ENCODE measurements around the gene TBC1D16.
"Not testable (repeated sequence)": the region's sequence is repeated elsewhere in the genome, so short reads cannot be mapped to it uniquely, and the experiment has no call there.

Gene TBC1D16

GRCh38 chr17:80051681-80052080 is 16.0 kb upstream of the TBC1D16 start:
- DNase-seq, result no peak

GRCh38 chr17:80050706-80051105 is 15.0 kb upstream of the TBC1D16 start:
- DNase-seq, result no peak

- DNase-seq, result no peak
Measured at GRCh38 chr17:80049986-80050385, 14.3 kb upstream of the TBC1D16 start.

- peak; percentile 87 for DNase-seq
Measured at GRCh38 chr17:80047176-80047575, 11.5 kb upstream of the TBC1D16 start.

GRCh38 chr17:80046709-80047108 is 11.0 kb upstream of the TBC1D16 start:
- DNase-seq, result not testable (repeated sequence)

GRCh38 chr17:80045703-80046102 is 10.0 kb upstream of the TBC1D16 start:
- DNase-seq, result peak; percentile 23

GRCh38 chr17:80043963-80044362 is 8.3 kb upstream of the TBC1D16 start:
- no peak for DNase-seq

GRCh38 chr17:80036715-80037477 is 1.2 kb upstream of the TBC1D16 start:
- DNase-seq, result peak; percentile 70

- DNase-seq, result peak; percentile 90
Measured at GRCh38 chr17:80035937-80036714, 454 bp upstream of the TBC1D16 start, which contains the start of gene CCDC40. TSS of gene CCDC40 (plus strand) at chr17:80036642. CDS start at chr17:80036663, 21 bp downstream.

GRCh38 chr17:80034791-80035686 is 633 bp downstream of the TBC1D16 start:
- DNase-seq, result peak; percentile 8

- no peak for DNase-seq
Measured at GRCh38 chr17:80033840-80034239, 1.8 kb downstream of the TBC1D16 start.

GRCh38 chr17:80032614-80033171 is 3.0 kb downstream of the TBC1D16 start:
- no peak for DNase-seq

GRCh38 chr17:80031691-80032430 is 3.8 kb downstream of the TBC1D16 start:
- no peak for DNase-seq

GRCh38 chr17:80030730-80031410 is 4.8 kb downstream of the TBC1D16 start:
- DNase-seq, result peak; percentile 90

- no peak for DNase-seq
Measured at GRCh38 chr17:80029258-80029974, 6.3 kb downstream of the TBC1D16 start.

- DNase-seq, result peak; percentile 9
Measured at GRCh38 chr17:80028030-80028429, 7.6 kb downstream of the TBC1D16 start.

GRCh38 chr17:80027043-80027435 is 8.6 kb downstream of the TBC1D16 start:
- DNase-seq, result no peak

- peak; percentile 7 for DNase-seq
Measured at GRCh38 chr17:80026359-80027042, 9.2 kb downstream of the TBC1D16 start.

- DNase-seq, result no peak
Measured at GRCh38 chr17:80025796-80026195, 9.9 kb downstream of the TBC1D16 start.

- peak; percentile 26 for DNase-seq
Measured at GRCh38 chr17:80025140-80025539, 10.5 kb downstream of the TBC1D16 start.
